Cardiac fibroblast (primary cell): Measurements from ENCODE around the gene LST1.

Source experiments
- DNase-seq, 2 donors: peaks; one replicate each; pipeline versions ENCODE4 v3.0.0 to v3.0.0-alpha.2; 2010; ENCODE audit warnings: low read depth in 2 of 2
- H3K4me3 ChIP-seq, 2 donors: replicated peaks in 1 of 2; 1 replicate in 1 of 2; 2 replicates in 1 of 2; pipeline ENCODE4 v1.5.1; 2011; ENCODE audit warnings: low read depth in 2 of 2, low read length in 2 of 2, mild to moderate bottlenecking in 2 of 2, moderate library complexity in 1 of 2
- CTCF ChIP-seq: IDR thresholded peaks from one replicate; pipeline ENCODE4 v1.5.1; 2011; ENCODE audit warnings: low read depth, mild to moderate bottlenecking, low read length, inconsistent platforms

LST1 gene

GRCh38 chr6:31592396-31592771, 6.3 kb downstream of the LST1 start:
- no peak overlapping the region for H3K4me3 ChIP-seq
- no peak for TF ChIP-seq CTCF
- no peak for DNase-seq

GRCh38 chr6:31597006-31597405, 10.9 kb downstream of the LST1 start:
- TF ChIP-seq CTCF = peak; percentile 41
- peak; percentile 48 to 54 for DNase-seq
- H3K4me3 ChIP-seq = no peak overlapping the region

- TF ChIP-seq CTCF = no peak
- no peak overlapping the region for H3K4me3 ChIP-seq
- no peak for DNase-seq
Observed at GRCh38 chr6:31607317-31607716, 21.2 kb downstream of the LST1 start.

- H3K4me3 ChIP-seq = no peak overlapping the region
- peak in 1 of 2 donors; percentile 38 for DNase-seq
- TF ChIP-seq CTCF = no peak
Observed at GRCh38 chr6:31609519-31610406, 23.7 kb downstream of the LST1 start.

- no peak overlapping the region for H3K4me3 ChIP-seq
- DNase-seq = no peak
- TF ChIP-seq CTCF = no peak
Observed at GRCh38 chr6:31610968-31611367, 24.9 kb downstream of the LST1 start.

- no peak for DNase-seq
- no peak for TF ChIP-seq CTCF
- H3K4me3 ChIP-seq = no peak overlapping the region
Observed at GRCh38 chr6:31614075-31614619, 28.1 kb downstream of the LST1 start.
